ENCODE data around the gene CHST10. TPM values are rescaled to one million over a fixed set of nuclear protein-coding genes. Genes with fewer than 3 reads are reported as not detected.
"Not testable (repeated sequence)": the region's sequence is repeated elsewhere in the genome, so short reads cannot be mapped to it uniquely, and the experiment has no call there.

CHST10 gene
- total and polyA plus RNA-seq, 10 of the 15 experiments (the other 5 are each of a cell fraction or from before 2014, with no cell fraction given) = 2.0 to 22.5 (median 15.7) TPM

- Histone ChIP-seq H4K20me1 (ENCODE audit: control insufficient read depth, insufficient read depth) (no peaks in the 10 kb centered on the region), H2AFZ (ENCODE audit: control insufficient read depth, low read depth, low read length) (no peak overlapping the region), H3K27ac (ENCODE audit: control insufficient read depth, insufficient read depth) (no peak overlapping the region), H3K4me1 (ENCODE audit: control insufficient read depth, insufficient read depth, low read length) (no peaks in the 10 kb centered on the region), H3K9me3 (replicated peaks; ENCODE audit: control insufficient read depth, insufficient read depth, low read length) (no peaks in the 10 kb centered on the region; the same call in 2 of the 3 replicates), H3K4me3 (no peak overlapping the region), H3K79me2 (ENCODE audit: control insufficient read depth, insufficient read depth, low read length) (no peaks in the 10 kb centered on the region), H3K4me2 (ENCODE audit: control insufficient read depth, insufficient read depth) (no peak overlapping the region), H3K27me3 (replicated peaks in 1 of 2; ENCODE audit: control insufficient read depth in 2 of 2, insufficient read depth in 2 of 2, low read length in 1 of 2) (no peaks in the 10 kb centered on the region), H3K36me3 (ENCODE audit: control insufficient read depth in 2 of 2, insufficient read depth in 2 of 2, low read length in 1 of 2) (no peaks in the 10 kb centered on the region), H3K9ac (ENCODE audit: control insufficient read depth, insufficient read depth, low read length) (no peak overlapping the region)
- intact Hi-C loops (cut with micrococcal nuclease; ENCODE audit: unreplicated experiment) (no loop called here), in situ Hi-C loops (cut with MboI) (no loop called here)
- no TSS peak for BruUV-seq (replicated peaks)
- no peak for TF ChIP-seq ATF3 (IDR thresholded peaks at IDR 0.05; ENCODE audit: borderline replicate concordance, extremely low read depth, low read depth, low read length)
- TF ChIP-seq SKIL (IDR thresholded peaks at IDR 0.05; ENCODE audit: low read depth, poor library complexity, severe bottlenecking) = no peak
- no peak for TF ChIP-seq CTCF (IDR thresholded peaks at IDR 0.05 in 2 of 3, conservative IDR thresholded peaks at IDR 0.05 in 1 of 3; ENCODE audit: control insufficient read depth in 2 of 3, extremely low read depth in 1 of 3, insufficient read depth in 1 of 3, low read depth in 3 of 3, low read length in 3 of 3)
- TF ChIP-seq ZBTB11 (CRISPR knock-in tag; IDR thresholded peaks at IDR 0.05) = no peak
- TF ChIP-seq BMI1 (IDR thresholded peaks at IDR 0.05; ENCODE audit: borderline replicate concordance) = no peak
- POLR2A ChIA-PET = no interaction called here
- RAD21 ChIA-PET (ENCODE audit: unreplicated experiment) = no interaction called here
- CTCF ChIA-PET = no interaction called here
- no peak for FAIRE-seq
- ATAC-seq = no peak
- 2% methylated on average over 3 of the region's 3 CpGs for WGBS (ENCODE audit: insufficient coverage, insufficient replicate concordance, low lambda C conversion rate, missing lambda C conversion rate)
- DNase-seq (ENCODE audit: low read depth, low spot score) = no peak
- SMC1A ChIA-PET (ENCODE audit: uncharacterized antibody, unreplicated experiment) = no interaction called here
Observed at GRCh38 chr2:100365434-100365833, 52.0 kb downstream of the CHST10 start.

GRCh38 chr2:100362269-100362668 is 55.2 kb downstream of the CHST10 start:
- RAD21 ChIA-PET (ENCODE audit: unreplicated experiment); intact Hi-C loops (cut with micrococcal nuclease; ENCODE audit: unreplicated experiment); H3K4me3 ChIP-seq; BruUV-seq (replicated peaks); H3K27ac ChIP-seq (ENCODE audit: control insufficient read depth, insufficient read depth); H3K79me2 ChIP-seq (ENCODE audit: control insufficient read depth, insufficient read depth, low read length); H3K27me3 ChIP-seq (replicated peaks in 1 of 2; ENCODE audit: control insufficient read depth in 2 of 2, insufficient read depth in 2 of 2, low read length in 1 of 2); in situ Hi-C loops (cut with MboI); SMC1A ChIA-PET (ENCODE audit: uncharacterized antibody, unreplicated experiment); H2AFZ ChIP-seq (ENCODE audit: control insufficient read depth, low read depth, low read length); DNase-seq (ENCODE audit: low read depth, low spot score); CTCF ChIA-PET; H3K36me3 ChIP-seq (ENCODE audit: control insufficient read depth in 2 of 2, insufficient read depth in 2 of 2, low read length in 1 of 2); ATAC-seq; H3K4me2 ChIP-seq (ENCODE audit: control insufficient read depth, insufficient read depth); H3K9me3 ChIP-seq (replicated peaks; ENCODE audit: control insufficient read depth, insufficient read depth, low read length); H3K4me1 ChIP-seq (ENCODE audit: control insufficient read depth, insufficient read depth, low read length); FAIRE-seq; H3K9ac ChIP-seq (ENCODE audit: control insufficient read depth, insufficient read depth, low read length); H4K20me1 ChIP-seq (ENCODE audit: control insufficient read depth, insufficient read depth); POLR2A ChIA-PET: not testable (repeated sequence)
- WGBS (ENCODE audit: insufficient coverage, insufficient replicate concordance, low lambda C conversion rate, missing lambda C conversion rate) = 64% methylated on average over 7 of the region's 7 CpGs

Data from GM12878 (cell line).